Neural cell (in vitro differentiated cells): ENCODE measurements around the gene TIAM2.

ENCODE experiments used
- EP300 ChIP-seq: fragments of 450-650 bp; conservative IDR thresholded peaks from 2 replicates; pipeline ENCODE4 v1.6.1; 2014; ENCODE audit warnings: antibody characterized with exemption, mild to moderate bottlenecking, moderate library complexity; ENCODE audit not compliant: poor library complexity, severe bottlenecking
- EZH2 ChIP-seq: fragments of 200-600, 300-800 bp; shearing (Covaris generic), sonication (generic); IDR thresholded peaks from 2 replicates; pipeline ENCODE4 v1.6.1; 2014; ENCODE audit warnings: antibody characterized with exemption, low read length, borderline replicate concordance, mild to moderate bottlenecking; ENCODE audit not compliant: insufficient read depth, poor library complexity, severe bottlenecking
- MXI1 ChIP-seq: fragments of 450-650 bp; conservative IDR thresholded peaks from 2 replicates; pipeline ENCODE4 v1.6.1; 2014; ENCODE audit warnings: antibody characterized with exemption, mild to moderate bottlenecking; ENCODE audit not compliant: poor library complexity, severe bottlenecking
- POLR2AphosphoS5 ChIP-seq: IDR thresholded peaks from 2 replicates; pipeline ENCODE4 v1.6.1; 2012
- RAD21 ChIP-seq: fragments of 450-650 bp; conservative IDR thresholded peaks from 2 replicates; pipeline ENCODE4 v1.6.1; 2014; ENCODE audit warnings: antibody characterized with exemption, mild to moderate bottlenecking, moderate library complexity
- SMC3 ChIP-seq: fragments of 450-650 bp; conservative IDR thresholded peaks from 2 replicates; pipeline ENCODE4 v1.6.1; 2014; ENCODE audit warnings: antibody characterized with exemption, mild to moderate bottlenecking, moderate library complexity; ENCODE audit not compliant: poor library complexity
- TAF1 ChIP-seq: IDR thresholded peaks from 2 replicates; pipeline ENCODE4 v1.6.1; 2012; ENCODE audit warnings: low read depth
- TF ChIP-seq, protein P1 (sequence below): fragments of 450-650 bp; IDR thresholded peaks from 2 replicates; pipeline ENCODE4 v1.5.1; 2014; ENCODE audit warnings: antibody characterized with exemption, mild to moderate bottlenecking, moderate library complexity; ENCODE audit not compliant: poor library complexity, severe bottlenecking
- TF ChIP-seq, protein P2 (sequence below): IDR thresholded peaks from 2 replicates; pipeline ENCODE4 v1.6.1; 2012; ENCODE audit warnings: borderline replicate concordance

DNA sequence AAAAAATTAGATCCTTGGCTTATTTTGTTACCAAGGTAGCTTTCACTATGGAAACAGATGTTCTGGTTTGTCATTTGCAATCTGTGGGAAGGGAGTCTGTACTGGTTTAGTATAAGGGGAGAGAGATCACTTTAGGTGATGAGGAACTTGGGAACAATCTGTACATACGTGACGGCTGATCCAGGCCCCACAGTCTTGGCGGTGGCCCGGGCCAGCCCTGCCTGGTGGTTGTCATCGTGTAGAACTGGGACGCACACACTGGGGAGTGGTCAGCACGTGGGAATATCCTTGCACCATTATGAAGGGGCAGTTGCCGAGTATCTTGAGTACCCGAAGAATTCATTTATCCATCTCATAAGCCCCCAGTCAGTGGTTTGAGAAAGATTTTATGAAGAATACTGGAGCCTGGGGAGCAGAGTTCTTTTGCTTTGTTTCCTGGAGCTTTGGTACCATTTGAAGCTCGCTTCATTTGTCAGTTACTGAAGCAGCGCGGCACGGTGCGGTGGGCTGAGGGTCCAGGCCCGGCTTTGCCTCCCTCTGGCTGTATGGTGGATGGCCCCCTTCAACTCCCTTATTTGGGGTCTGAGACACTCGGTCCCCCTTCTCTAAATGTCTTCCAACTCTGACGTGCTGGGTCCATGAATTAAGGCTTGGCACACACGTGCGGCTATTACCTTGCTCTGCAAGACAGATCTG lies 245.9 kb downstream of the TIAM2 start:
- TF ChIP-seq EZH2 (no peak), MXI1 (no peak), POLR2AphosphoS5 (no peak), EP300 (no peak), SMC3 (no peak), RAD21 (no peak), TAF1 (no peak)
- TF ChIP-seq, protein P1, sequence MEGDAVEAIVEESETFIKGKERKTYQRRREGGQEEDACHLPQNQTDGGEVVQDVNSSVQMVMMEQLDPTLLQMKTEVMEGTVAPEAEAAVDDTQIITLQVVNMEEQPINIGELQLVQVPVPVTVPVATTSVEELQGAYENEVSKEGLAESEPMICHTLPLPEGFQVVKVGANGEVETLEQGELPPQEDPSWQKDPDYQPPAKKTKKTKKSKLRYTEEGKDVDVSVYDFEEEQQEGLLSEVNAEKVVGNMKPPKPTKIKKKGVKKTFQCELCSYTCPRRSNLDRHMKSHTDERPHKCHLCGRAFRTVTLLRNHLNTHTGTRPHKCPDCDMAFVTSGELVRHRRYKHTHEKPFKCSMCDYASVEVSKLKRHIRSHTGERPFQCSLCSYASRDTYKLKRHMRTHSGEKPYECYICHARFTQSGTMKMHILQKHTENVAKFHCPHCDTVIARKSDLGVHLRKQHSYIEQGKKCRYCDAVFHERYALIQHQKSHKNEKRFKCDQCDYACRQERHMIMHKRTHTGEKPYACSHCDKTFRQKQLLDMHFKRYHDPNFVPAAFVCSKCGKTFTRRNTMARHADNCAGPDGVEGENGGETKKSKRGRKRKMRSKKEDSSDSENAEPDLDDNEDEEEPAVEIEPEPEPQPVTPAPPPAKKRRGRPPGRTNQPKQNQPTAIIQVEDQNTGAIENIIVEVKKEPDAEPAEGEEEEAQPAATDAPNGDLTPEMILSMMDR = no peak
- TF ChIP-seq, protein P2, sequence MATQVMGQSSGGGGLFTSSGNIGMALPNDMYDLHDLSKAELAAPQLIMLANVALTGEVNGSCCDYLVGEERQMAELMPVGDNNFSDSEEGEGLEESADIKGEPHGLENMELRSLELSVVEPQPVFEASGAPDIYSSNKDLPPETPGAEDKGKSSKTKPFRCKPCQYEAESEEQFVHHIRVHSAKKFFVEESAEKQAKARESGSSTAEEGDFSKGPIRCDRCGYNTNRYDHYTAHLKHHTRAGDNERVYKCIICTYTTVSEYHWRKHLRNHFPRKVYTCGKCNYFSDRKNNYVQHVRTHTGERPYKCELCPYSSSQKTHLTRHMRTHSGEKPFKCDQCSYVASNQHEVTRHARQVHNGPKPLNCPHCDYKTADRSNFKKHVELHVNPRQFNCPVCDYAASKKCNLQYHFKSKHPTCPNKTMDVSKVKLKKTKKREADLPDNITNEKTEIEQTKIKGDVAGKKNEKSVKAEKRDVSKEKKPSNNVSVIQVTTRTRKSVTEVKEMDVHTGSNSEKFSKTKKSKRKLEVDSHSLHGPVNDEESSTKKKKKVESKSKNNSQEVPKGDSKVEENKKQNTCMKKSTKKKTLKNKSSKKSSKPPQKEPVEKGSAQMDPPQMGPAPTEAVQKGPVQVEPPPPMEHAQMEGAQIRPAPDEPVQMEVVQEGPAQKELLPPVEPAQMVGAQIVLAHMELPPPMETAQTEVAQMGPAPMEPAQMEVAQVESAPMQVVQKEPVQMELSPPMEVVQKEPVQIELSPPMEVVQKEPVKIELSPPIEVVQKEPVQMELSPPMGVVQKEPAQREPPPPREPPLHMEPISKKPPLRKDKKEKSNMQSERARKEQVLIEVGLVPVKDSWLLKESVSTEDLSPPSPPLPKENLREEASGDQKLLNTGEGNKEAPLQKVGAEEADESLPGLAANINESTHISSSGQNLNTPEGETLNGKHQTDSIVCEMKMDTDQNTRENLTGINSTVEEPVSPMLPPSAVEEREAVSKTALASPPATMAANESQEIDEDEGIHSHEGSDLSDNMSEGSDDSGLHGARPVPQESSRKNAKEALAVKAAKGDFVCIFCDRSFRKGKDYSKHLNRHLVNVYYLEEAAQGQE = no peak
